HEK293 (cell line): ENCODE data around the gene CDH24.

Experiments
- ATF2 ChIP-seq: fragments of 450-650 bp; formaldehyde crosslinking; IDR thresholded peaks from 2 replicates; pipeline ENCODE4 v1.5.1; 2016; ENCODE audit warnings: missing biosample characterization, missing genetic modification characterization, low read depth
- FEZF1 ChIP-seq: fragments of 450-650 bp; formaldehyde crosslinking; IDR thresholded peaks from 2 replicates; pipeline ENCODE4 v1.5.1; 2016; ENCODE audit warnings: missing biosample characterization, missing genetic modification characterization
- IKZF3 ChIP-seq: fragments of 450-650 bp; IDR thresholded peaks from 2 replicates; pipeline ENCODE4 v1.5.0; 2018; ENCODE audit warnings: missing biosample characterization, mild to moderate bottlenecking, missing genetic modification characterization, moderate library complexity
- MEIS1 ChIP-seq: sonication (generic); formaldehyde crosslinking; IDR thresholded peaks from 2 replicates; pipeline ENCODE4 v1.8.1; 2022; ENCODE audit warnings: missing genetic modification reagents, mild to moderate bottlenecking, borderline replicate concordance
- OSR2 ChIP-seq: fragments of 450-650 bp; formaldehyde crosslinking; IDR thresholded peaks from 2 replicates; pipeline ENCODE4 v1.5.1; 2016; ENCODE audit warnings: missing biosample characterization, missing genetic modification characterization
- OVOL3 ChIP-seq: fragments of 450-650 bp; formaldehyde crosslinking; IDR thresholded peaks from 2 replicates; pipeline ENCODE4 v1.5.1; 2016; ENCODE audit warnings: missing biosample characterization, missing genetic modification characterization
- SP7 ChIP-seq: fragments of 450-650 bp; formaldehyde crosslinking; IDR thresholded peaks from 2 replicates; pipeline ENCODE4 v1.5.1; 2016; ENCODE audit warnings: missing biosample characterization, missing genetic modification characterization
- TCF7L2 ChIP-seq: IDR thresholded peaks from 2 replicates; pipeline ENCODE4 v1.6.1; 2011; ENCODE audit warnings: low read depth, mild to moderate bottlenecking, inconsistent platforms, low read length, moderate library complexity, borderline replicate concordance
- TRIM28 ChIP-seq: IDR thresholded peaks from 2 replicates; pipeline ENCODE4 v1.6.1; 2011; ENCODE audit warnings: low read length, control low read depth, borderline replicate concordance
- ZBTB17 ChIP-seq: fragments of 450-650 bp; formaldehyde crosslinking; IDR thresholded peaks from 2 replicates; pipeline ENCODE4 v1.5.1; 2016; ENCODE audit warnings: missing biosample characterization, missing genetic modification characterization
- ZBTB8A ChIP-seq: fragments of 450-650 bp; formaldehyde crosslinking; IDR thresholded peaks from 2 replicates; pipeline ENCODE4 v1.5.1; 2016; ENCODE audit warnings: missing biosample characterization, missing genetic modification characterization
- ZEB2 ChIP-seq: fragments of 450-650 bp; formaldehyde crosslinking; IDR thresholded peaks from 2 replicates; pipeline ENCODE4 v1.5.1; 2016; ENCODE audit warnings: missing biosample characterization, missing genetic modification characterization
- ZFP69B ChIP-seq: fragments of 450-650 bp; formaldehyde crosslinking; IDR thresholded peaks from 2 replicates; pipeline ENCODE4 v1.5.1; 2016; ENCODE audit warnings: missing biosample characterization, missing genetic modification characterization
- ZNF10 ChIP-seq: fragments of 450-650 bp; formaldehyde crosslinking; IDR thresholded peaks from 2 replicates; pipeline ENCODE4 v1.5.1; 2017; ENCODE audit warnings: missing biosample characterization, missing genetic modification characterization
- ZNF18 ChIP-seq: fragments of 450-650 bp; formaldehyde crosslinking; IDR thresholded peaks from 2 replicates; pipeline ENCODE4 v1.5.1; 2016; ENCODE audit warnings: missing biosample characterization, missing genetic modification characterization
- ZNF184 ChIP-seq: fragments of 450-650 bp; IDR thresholded peaks from 2 replicates; pipeline ENCODE4 v1.5.1; 2018; ENCODE audit warnings: missing biosample characterization, mild to moderate bottlenecking, missing genetic modification characterization
- ZNF19 ChIP-seq: fragments of 450-650 bp; formaldehyde crosslinking; IDR thresholded peaks from 2 replicates; pipeline ENCODE4; 2016; ENCODE audit warnings: missing biosample characterization, missing genetic modification characterization, low read depth
- ZNF2 ChIP-seq: fragments of 450-650 bp; formaldehyde crosslinking; IDR thresholded peaks from 2 replicates; pipeline ENCODE4 v1.5.1; 2016; ENCODE audit warnings: missing biosample characterization, missing genetic modification characterization
- ZNF394 ChIP-seq: fragments of 450-650 bp; formaldehyde crosslinking; IDR thresholded peaks from 2 replicates; pipeline ENCODE4 v1.5.1; 2016; ENCODE audit warnings: missing biosample characterization, missing genetic modification characterization, mild to moderate bottlenecking, moderate library complexity, borderline replicate concordance
- ZNF426 ChIP-seq: fragments of 450-650 bp; formaldehyde crosslinking; IDR thresholded peaks from 2 replicates; pipeline ENCODE4 v1.5.1; 2017; ENCODE audit warnings: missing biosample characterization, missing genetic modification characterization, mild to moderate bottlenecking, inconsistent platforms, moderate library complexity
- ZNF560 ChIP-seq: fragments of 450-650 bp; formaldehyde crosslinking; IDR thresholded peaks from 2 replicates; pipeline ENCODE4 v1.5.1; 2017; ENCODE audit warnings: missing biosample characterization, missing genetic modification characterization, borderline replicate concordance
- ZNF580 ChIP-seq: fragments of 450-650 bp; formaldehyde crosslinking; IDR thresholded peaks from 2 replicates; pipeline ENCODE4 v1.5.1; 2016; ENCODE audit warnings: missing biosample characterization, missing genetic modification characterization
- ZNF585B ChIP-seq: fragments of 450-650 bp; formaldehyde crosslinking; IDR thresholded peaks from 2 replicates; pipeline ENCODE4 v1.5.1; 2016; ENCODE audit warnings: missing biosample characterization, missing genetic modification characterization
- ZNF610 ChIP-seq: fragments of 450-650 bp; formaldehyde crosslinking; IDR thresholded peaks from 2 replicates; pipeline ENCODE4 v1.5.1; 2016; ENCODE audit warnings: missing biosample characterization, missing genetic modification characterization, borderline replicate concordance
- ZNF621 ChIP-seq: fragments of 450-650 bp; formaldehyde crosslinking; IDR thresholded peaks from 2 replicates; pipeline ENCODE4 v1.5.1; 2017; ENCODE audit warnings: missing biosample characterization, missing genetic modification characterization
- ZNF645 ChIP-seq: fragments of 450-650 bp; formaldehyde crosslinking; IDR thresholded peaks from 2 replicates; pipeline ENCODE4; 2016; ENCODE audit warnings: missing biosample characterization, missing genetic modification characterization
- ZNF707 ChIP-seq: fragments of 450-650 bp; formaldehyde crosslinking; IDR thresholded peaks from 2 replicates; pipeline ENCODE4 v1.5.1; 2016; ENCODE audit warnings: missing biosample characterization, missing genetic modification characterization
- ZNF76 ChIP-seq: fragments of 450-650 bp; formaldehyde crosslinking; IDR thresholded peaks from 2 replicates; pipeline ENCODE4; 2016; ENCODE audit warnings: low read depth, missing biosample characterization, missing genetic modification characterization, borderline replicate concordance
- ZNF768 ChIP-seq: fragments of 450-650 bp; formaldehyde crosslinking; IDR thresholded peaks from 2 replicates; pipeline ENCODE4 v1.5.1; 2018; ENCODE audit warnings: missing biosample characterization, mild to moderate bottlenecking, missing genetic modification characterization
- ZNF777 ChIP-seq: fragments of 450-650 bp; formaldehyde crosslinking; IDR thresholded peaks from 2 replicates; pipeline ENCODE4 v1.5.1; 2017; ENCODE audit warnings: missing biosample characterization, missing genetic modification characterization, borderline replicate concordance
- ZNF791 ChIP-seq: fragments of 450-650 bp; formaldehyde crosslinking; IDR thresholded peaks from 2 replicates; pipeline ENCODE4 v1.5.1; 2016; ENCODE audit warnings: missing biosample characterization, missing genetic modification characterization
- ZNF792 ChIP-seq: fragments of 450-650 bp; formaldehyde crosslinking; IDR thresholded peaks from 2 replicates; pipeline ENCODE4 v1.5.1; 2016; ENCODE audit warnings: missing biosample characterization, missing genetic modification characterization
- ZSCAN4 ChIP-seq: fragments of 450-650 bp; formaldehyde crosslinking; IDR thresholded peaks from 2 replicates; pipeline ENCODE4 v1.5.1; 2017; ENCODE audit warnings: missing biosample characterization, missing genetic modification characterization
- TF ChIP-seq, protein P1 (sequence below): sonication (generic); formaldehyde crosslinking; IDR thresholded peaks from 2 replicates; pipeline ENCODE4 v1.8.1; 2022; ENCODE audit warnings: mild to moderate bottlenecking, moderate library complexity, missing genetic modification reagents

Gene CDH24

DNA sequence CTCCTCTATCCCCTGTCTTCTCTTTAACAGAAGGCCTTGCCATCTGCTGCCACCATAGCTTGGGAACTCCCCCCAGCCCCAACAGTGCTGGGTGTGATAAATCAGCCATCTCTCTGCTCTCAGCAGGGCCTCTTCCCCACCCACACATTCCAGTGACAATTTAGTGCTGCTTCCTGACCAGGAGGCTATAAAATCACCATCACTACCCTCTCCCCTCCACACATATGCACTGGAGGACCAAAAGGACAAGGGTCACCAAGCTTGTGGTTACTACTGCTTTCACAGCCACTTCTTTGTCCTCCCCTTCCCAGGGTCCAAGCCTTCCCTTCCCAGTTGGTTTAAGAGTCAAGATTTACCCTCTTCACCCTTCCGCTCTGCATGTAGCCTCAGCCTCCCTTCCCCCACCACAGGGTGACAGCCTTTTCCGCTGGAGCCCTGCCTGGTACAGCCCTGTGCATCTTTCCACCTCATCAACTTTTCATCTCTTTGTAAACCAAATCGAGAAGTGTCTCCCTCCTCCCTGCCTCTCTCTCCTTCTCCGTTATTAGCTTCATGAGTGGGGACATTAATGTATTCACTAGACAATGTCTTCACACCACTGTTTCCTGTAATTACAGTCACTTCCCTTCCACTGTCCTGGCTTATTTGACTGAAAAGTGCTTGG lies 32.0 kb downstream of the CDH24 start (continued):
- TF ChIP-seq ZNF645 (tag by site-specific recombination): no peak
- TF ChIP-seq ZNF2: peak; percentile 81; the same call in 1 of the 2 replicates
- no peak for TF ChIP-seq ZNF394 (tag by site-specific recombination)
- TF ChIP-seq ZNF768 (tag by site-specific recombination): no peak
- peak; percentile 90 for TF ChIP-seq ZNF18 (tag by site-specific recombination)
- TF ChIP-seq ZNF707 (tag by site-specific recombination): no peak
- no peak for TF ChIP-seq ZNF19 (tag by site-specific recombination)
- TF ChIP-seq OVOL3 (tag by site-specific recombination): no peak
- no peak for TF ChIP-seq ATF2 (tag by site-specific recombination)
- no peak for TF ChIP-seq MEIS1 (CRISPR knock-in tag)
- TF ChIP-seq ZNF792 (tag by site-specific recombination): no peak
- TF ChIP-seq ZNF426 (tag by site-specific recombination): no peak
- peak; percentile 57 for TF ChIP-seq ZBTB8A (tag by site-specific recombination)
- no peak for TF ChIP-seq ZNF791 (tag by site-specific recombination)
- TF ChIP-seq ZNF777: no peak
- TF ChIP-seq ZNF610 (tag by site-specific recombination): 0 out of 2 replicates have a peak, but pooled peaks have one; percentile 21
- TF ChIP-seq TRIM28: peak; percentile 80; the same call in 1 of the 2 replicates
- no peak for TF ChIP-seq ZNF621 (tag by site-specific recombination)
- TF ChIP-seq ZFP69B (tag by site-specific recombination): no peak
- no peak for TF ChIP-seq ZNF560
- peak; percentile 38; the same call in 1 of the 2 replicates for TF ChIP-seq IKZF3
- peak; percentile 45; the same call in 1 of the 2 replicates for TF ChIP-seq ZEB2
- TF ChIP-seq ZSCAN4 (tag by site-specific recombination): no peak
- peak; percentile 85 for TF ChIP-seq SP7 (tag by site-specific recombination)
- TF ChIP-seq ZNF76 (tag by site-specific recombination): no peak
- no peak for TF ChIP-seq ZNF184 (tag by site-specific recombination)
- peak; percentile 55; the same call in 1 of the 2 replicates for TF ChIP-seq ZBTB17 (tag by site-specific recombination)
- no peak for TF ChIP-seq ZNF10 (tag by site-specific recombination)
- no peak for TF ChIP-seq TCF7L2
- peak; percentile 47; the same call in 1 of the 2 replicates for TF ChIP-seq FEZF1 (tag by site-specific recombination)
- TF ChIP-seq, protein P1, sequence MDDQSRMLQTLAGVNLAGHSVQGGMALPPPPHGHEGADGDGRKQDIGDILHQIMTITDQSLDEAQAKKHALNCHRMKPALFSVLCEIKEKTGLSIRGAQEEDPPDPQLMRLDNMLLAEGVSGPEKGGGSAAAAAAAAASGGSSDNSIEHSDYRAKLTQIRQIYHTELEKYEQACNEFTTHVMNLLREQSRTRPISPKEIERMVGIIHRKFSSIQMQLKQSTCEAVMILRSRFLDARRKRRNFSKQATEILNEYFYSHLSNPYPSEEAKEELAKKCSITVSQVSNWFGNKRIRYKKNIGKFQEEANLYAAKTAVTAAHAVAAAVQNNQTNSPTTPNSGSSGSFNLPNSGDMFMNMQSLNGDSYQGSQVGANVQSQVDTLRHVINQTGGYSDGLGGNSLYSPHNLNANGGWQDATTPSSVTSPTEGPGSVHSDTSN (CRISPR knock-in tag): no peak
- 0 out of 2 replicates have a peak, but pooled peaks have one; percentile 13 for TF ChIP-seq ZNF580
- TF ChIP-seq OSR2: peak; percentile 93
- no peak for TF ChIP-seq ZNF585B (tag by site-specific recombination)
